OCI-LY1 (cell line): ENCODE measurements around the gene DDR2.

Experiments used
- H2AFZ ChIP-seq: fragments of 200-600 bp; sonication (generic), shearing (Covaris generic); 2 replicates; pipeline ENCODE4 v1.6.0; 2014; ENCODE audit warnings: antibody characterized with exemption, mild to moderate bottlenecking, low read length
- H3F3A ChIP-seq: fragments of 200-600 bp; sonication (generic), shearing (Covaris generic); 2 replicates; pipeline ENCODE4 v1.6.0; 2014; ENCODE audit warnings: mild to moderate bottlenecking, antibody characterized with exemption, low read length, moderate library complexity; ENCODE audit not compliant: insufficient read depth
- H3K27ac ChIP-seq: fragments of 200-600 bp; sonication (generic); 2 replicates; pipeline ENCODE4 v1.5.1; 2014; ENCODE audit warnings: low read length, mixed run types, mild to moderate bottlenecking, low read depth; ENCODE audit not compliant: poor library complexity, severe bottlenecking
- H3K27me3 ChIP-seq: fragments of 200-600 bp; sonication (generic); 2 replicates; pipeline ENCODE4 v1.6.0; 2014; ENCODE audit warnings: antibody characterized with exemption, mild to moderate bottlenecking, low read length, moderate library complexity; ENCODE audit not compliant: insufficient read depth
- H3K36me3 ChIP-seq: fragments of 200-600 bp; sonication (generic); 2 replicates; pipeline ENCODE4 v1.6.1; 2014; ENCODE audit warnings: mild to moderate bottlenecking, antibody characterized with exemption, low read length, moderate library complexity, mixed read lengths; ENCODE audit not compliant: insufficient read depth
- H3K4me1 ChIP-seq: fragments of 200-600 bp; sonication (generic); 2 replicates; pipeline ENCODE4 v1.5.1; 2014; ENCODE audit warnings: mild to moderate bottlenecking, low read length, moderate library complexity; ENCODE audit not compliant: insufficient read depth, severe bottlenecking
- H3K4me2 ChIP-seq: fragments of 200-600 bp; sonication (generic), shearing (Covaris generic); 2 replicates; pipeline ENCODE4 v1.6.1; 2014; ENCODE audit warnings: low read length
- H3K4me3 ChIP-seq: fragments of 200-600 bp; sonication (generic); 2 replicates; pipeline ENCODE4 v1.5.1; 2014; ENCODE audit warnings: low read length, low read depth, mild to moderate bottlenecking, mixed read lengths; ENCODE audit not compliant: poor library complexity, severe bottlenecking
- H3K79me2 ChIP-seq: fragments of 200-600 bp; shearing (Covaris generic); 2 replicates; pipeline ENCODE4 v1.6.1; 2016; ENCODE audit warnings: mixed run types, low read length, mixed read lengths; ENCODE audit not compliant: insufficient read depth
- H3K9ac ChIP-seq: fragments of 200-600 bp; sonication (generic), shearing (Covaris generic); 2 replicates; pipeline ENCODE4 v1.6.1; 2014; ENCODE audit warnings: mild to moderate bottlenecking, low read length, mixed read lengths
- H3K9me2 ChIP-seq: fragments of 200-600 bp; sonication (generic), shearing (Covaris generic); 2 replicates; pipeline ENCODE4 v1.6.1; 2014; ENCODE audit warnings: low read depth, mild to moderate bottlenecking, low read length, mixed read lengths
- H3K9me3 ChIP-seq: fragments of 200-600 bp; shearing (Covaris generic); 2 replicates; pipeline ENCODE4 v1.6.1; 2014; ENCODE audit warnings: low read length, mixed read lengths
- H4K20me1 ChIP-seq: fragments of 200-600 bp; sonication (generic), shearing (Covaris generic); 2 replicates; pipeline ENCODE4 v1.6.0; 2016; ENCODE audit warnings: mild to moderate bottlenecking, low read length; ENCODE audit not compliant: insufficient read depth
- EZH2 ChIP-seq: fragments of 200-600 bp; sonication (generic), shearing (Covaris generic); IDR thresholded peaks from 2 replicates; pipeline ENCODE4 v1.8.0; 2017; ENCODE audit warnings: borderline replicate concordance, mixed run types, mild to moderate bottlenecking, antibody characterized with exemption, low read length, moderate library complexity, mixed read lengths
- TF ChIP-seq, protein P1 (sequence below): fragments of 200-600 bp; sonication (generic), shearing (Covaris generic); IDR thresholded peaks from 2 replicates; pipeline ENCODE4 v1.5.1; 2017; ENCODE audit warnings: mild to moderate bottlenecking, antibody characterized with exemption, low read length, moderate library complexity, mixed read lengths

Gene DDR2

DNA sequence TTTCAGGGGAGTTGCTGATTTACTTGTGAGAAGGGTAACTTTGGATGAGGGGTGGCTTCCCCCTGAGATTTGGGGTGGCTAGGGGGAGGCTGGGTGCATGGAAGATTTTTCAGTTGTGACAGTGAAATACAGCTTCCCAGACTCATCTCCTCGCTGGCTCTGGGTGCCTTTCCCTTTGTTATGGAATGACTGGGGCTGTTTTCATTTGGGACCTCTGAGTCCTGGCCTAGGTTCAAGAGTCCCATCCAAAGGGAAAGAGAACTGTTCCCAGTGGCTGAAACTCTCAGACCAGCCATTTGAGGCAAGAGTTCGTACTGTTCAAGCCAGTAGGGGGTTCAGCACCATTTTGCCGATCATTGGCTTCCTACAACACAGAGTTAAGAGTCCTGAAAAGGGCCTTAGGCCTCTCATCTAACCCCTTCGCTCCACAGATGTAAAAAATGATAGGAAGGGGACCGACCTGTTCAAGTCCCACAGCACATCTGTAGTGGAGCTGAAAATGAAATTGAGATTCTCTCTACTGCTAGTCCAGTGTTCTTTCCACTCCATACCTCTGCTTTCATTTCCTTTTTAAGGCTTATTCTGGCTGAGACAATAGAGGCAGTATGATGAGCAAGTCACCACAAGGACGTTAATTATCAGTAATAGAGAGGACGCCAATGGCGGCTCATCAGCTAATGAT is 958 bp downstream of the DDR2 start:
- Histone ChIP-seq H3K36me3 (no peaks in the 10 kb centered on the region), H3K27ac (no peak overlapping the region), H3K9ac (no peak overlapping the region), H3K4me1 (no peaks in the 10 kb centered on the region), H3F3A (no peaks in the 10 kb centered on the region), H3K9me3 (no peaks in the 10 kb centered on the region), H3K9me2 (no peaks in the 10 kb centered on the region), H3K27me3 (no peaks in the 10 kb centered on the region), H4K20me1 (no peaks in the 10 kb centered on the region), H2AFZ (no peak overlapping the region), H3K4me2 (no peak overlapping the region), H3K4me3 (no peak overlapping the region), H3K79me2 (no peaks in the 10 kb centered on the region)
- TF ChIP-seq, protein P1, sequence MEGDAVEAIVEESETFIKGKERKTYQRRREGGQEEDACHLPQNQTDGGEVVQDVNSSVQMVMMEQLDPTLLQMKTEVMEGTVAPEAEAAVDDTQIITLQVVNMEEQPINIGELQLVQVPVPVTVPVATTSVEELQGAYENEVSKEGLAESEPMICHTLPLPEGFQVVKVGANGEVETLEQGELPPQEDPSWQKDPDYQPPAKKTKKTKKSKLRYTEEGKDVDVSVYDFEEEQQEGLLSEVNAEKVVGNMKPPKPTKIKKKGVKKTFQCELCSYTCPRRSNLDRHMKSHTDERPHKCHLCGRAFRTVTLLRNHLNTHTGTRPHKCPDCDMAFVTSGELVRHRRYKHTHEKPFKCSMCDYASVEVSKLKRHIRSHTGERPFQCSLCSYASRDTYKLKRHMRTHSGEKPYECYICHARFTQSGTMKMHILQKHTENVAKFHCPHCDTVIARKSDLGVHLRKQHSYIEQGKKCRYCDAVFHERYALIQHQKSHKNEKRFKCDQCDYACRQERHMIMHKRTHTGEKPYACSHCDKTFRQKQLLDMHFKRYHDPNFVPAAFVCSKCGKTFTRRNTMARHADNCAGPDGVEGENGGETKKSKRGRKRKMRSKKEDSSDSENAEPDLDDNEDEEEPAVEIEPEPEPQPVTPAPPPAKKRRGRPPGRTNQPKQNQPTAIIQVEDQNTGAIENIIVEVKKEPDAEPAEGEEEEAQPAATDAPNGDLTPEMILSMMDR: no peak
- TF ChIP-seq EZH2: no peak

DNA sequence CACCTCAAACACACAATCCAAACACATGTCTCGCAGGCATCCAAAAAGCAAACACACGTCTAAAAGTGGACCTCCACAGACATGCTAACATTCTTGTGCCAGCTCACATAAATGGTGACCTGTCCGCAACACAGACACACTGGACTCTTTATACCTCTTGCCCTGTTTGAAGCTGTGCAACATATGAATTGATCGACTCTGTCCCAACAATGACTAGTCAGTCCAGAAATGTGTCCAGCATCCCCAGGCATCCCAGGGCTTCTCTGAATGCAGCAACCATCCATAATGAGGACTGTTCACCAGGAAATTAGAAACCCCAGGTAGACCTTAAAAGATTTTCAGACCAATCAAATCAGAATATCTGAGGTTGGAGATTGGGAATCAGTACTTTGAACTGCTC is 3.2 kb downstream of the DDR2 start:
- H3K9me3 ChIP-seq: no peaks in the 10 kb centered on the region
- H3K79me2 ChIP-seq: no peaks in the 10 kb centered on the region
- no peaks in the 10 kb centered on the region for H3K9me2 ChIP-seq
- no peaks in the 10 kb centered on the region for H3K27me3 ChIP-seq
- no peak overlapping the region for H3K4me2 ChIP-seq
- H3K4me3 ChIP-seq: no peak overlapping the region
- no peak overlapping the region for H2AFZ ChIP-seq
- TF ChIP-seq, protein P1: no peak
- no peak for TF ChIP-seq EZH2
- no peaks in the 10 kb centered on the region for H4K20me1 ChIP-seq
- H3F3A ChIP-seq: no peaks in the 10 kb centered on the region
- no peak overlapping the region for H3K27ac ChIP-seq
- no peak overlapping the region for H3K9ac ChIP-seq
- no peaks in the 10 kb centered on the region for H3K4me1 ChIP-seq
- H3K36me3 ChIP-seq: no peaks in the 10 kb centered on the region

DNA sequence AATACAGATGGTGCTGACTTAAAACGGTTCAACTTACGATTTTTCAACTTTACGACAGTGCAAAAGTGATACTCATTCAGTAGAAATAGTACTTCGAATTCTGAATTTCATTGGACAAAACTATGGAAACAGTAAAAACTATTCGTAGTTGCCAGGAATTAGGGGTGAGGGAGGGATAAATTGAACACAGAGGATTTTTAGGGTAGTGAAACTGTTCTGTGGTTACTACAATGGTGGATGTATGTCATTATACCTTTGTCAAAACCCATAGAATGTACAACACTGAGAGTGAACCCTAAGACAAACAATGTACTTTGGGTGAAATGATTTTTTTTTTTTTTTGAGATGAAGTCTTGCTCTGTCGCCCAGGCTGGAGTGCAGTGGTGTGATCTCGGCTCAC is 7.5 kb downstream of the DDR2 start:
- H3K4me1 ChIP-seq: no peaks in the 10 kb centered on the region
- TF ChIP-seq EZH2: no peak
- TF ChIP-seq, protein P1: no peak
- no peaks in the 10 kb centered on the region for H3K9me3 ChIP-seq
- H3K4me2 ChIP-seq: no peak overlapping the region
- no peak overlapping the region for H2AFZ ChIP-seq
- no peaks in the 10 kb centered on the region for H3F3A ChIP-seq
- no peak overlapping the region for H3K27ac ChIP-seq
- no peaks in the 10 kb centered on the region for H4K20me1 ChIP-seq
- no peaks in the 10 kb centered on the region for H3K36me3 ChIP-seq
- H3K9ac ChIP-seq: no peak overlapping the region
- H3K79me2 ChIP-seq: no peaks in the 10 kb centered on the region
- H3K4me3 ChIP-seq: no peak overlapping the region
- H3K27me3 ChIP-seq: no peaks in the 10 kb centered on the region
- no peaks in the 10 kb centered on the region for H3K9me2 ChIP-seq
